ENCODE results near the gene ASB4. TPM values are rescaled to one million over a fixed set of nuclear protein-coding genes. Genes with fewer than 3 reads are reported as not detected.
"Not testable (repeated sequence)": the region's sequence is repeated elsewhere in the genome, so short reads cannot be mapped to it uniquely, and the experiment has no call there.

ASB4 gene
- total RNA-seq, 1 donor from 2014 or later, result not detected

- Mint-ChIP-seq H3K4me1 (ENCODE audit: unreplicated experiment) (no peaks in the 10 kb centered on the region), H3K4me3 (ENCODE audit: unreplicated experiment) (no peak overlapping the region), H3K9me3 (ENCODE audit: unreplicated experiment) (no peaks in the 10 kb centered on the region), H3K27me3 (ENCODE audit: unreplicated experiment) (no peaks in the 10 kb centered on the region), H3K27ac (ENCODE audit: unreplicated experiment) (no peak overlapping the region), H3K36me3 (ENCODE audit: low read depth, unreplicated experiment) (no peaks in the 10 kb centered on the region)
- no peak for DNase-seq (ENCODE audit: low spot score)
- TF ChIP-seq CTCF (IDR thresholded peaks at IDR 0.05; ENCODE audit: unreplicated experiment), result no peak
Measured at GRCh38 chr7:95549818-95550529, 64.2 kb downstream of the ASB4 start.

- no peak overlapping the region for H3K4me3 Mint-ChIP-seq (ENCODE audit: unreplicated experiment)
- no peak for DNase-seq (ENCODE audit: low spot score)
- H3K4me1 Mint-ChIP-seq (ENCODE audit: unreplicated experiment), result no peaks in the 10 kb centered on the region
- no peak for TF ChIP-seq CTCF (IDR thresholded peaks at IDR 0.05; ENCODE audit: unreplicated experiment)
- H3K36me3 Mint-ChIP-seq (ENCODE audit: low read depth, unreplicated experiment), result no peaks in the 10 kb centered on the region
- no peak overlapping the region for H3K27ac Mint-ChIP-seq (ENCODE audit: unreplicated experiment)
- no peaks in the 10 kb centered on the region for H3K27me3 Mint-ChIP-seq (ENCODE audit: unreplicated experiment)
- H3K9me3 Mint-ChIP-seq (ENCODE audit: unreplicated experiment), result no peaks in the 10 kb centered on the region
Measured at GRCh38 chr7:95550546-95550945, 64.8 kb downstream of the ASB4 start.

- not testable (repeated sequence) for H3K4me1 Mint-ChIP-seq (ENCODE audit: unreplicated experiment); H3K9me3 Mint-ChIP-seq (ENCODE audit: unreplicated experiment); H3K27me3 Mint-ChIP-seq (ENCODE audit: unreplicated experiment); H3K36me3 Mint-ChIP-seq (ENCODE audit: low read depth, unreplicated experiment); H3K27ac Mint-ChIP-seq (ENCODE audit: unreplicated experiment); DNase-seq (ENCODE audit: low spot score); H3K4me3 Mint-ChIP-seq (ENCODE audit: unreplicated experiment)
Measured at GRCh38 chr7:95552010-95552926, 66.5 kb downstream of the ASB4 start.

- H3K36me3 Mint-ChIP-seq (ENCODE audit: low read depth, unreplicated experiment), result no peaks in the 10 kb centered on the region
- H3K27ac Mint-ChIP-seq (ENCODE audit: unreplicated experiment), result no peak overlapping the region
- no peaks in the 10 kb centered on the region for H3K9me3 Mint-ChIP-seq (ENCODE audit: unreplicated experiment)
- DNase-seq (ENCODE audit: low spot score), result no peak
- no peak overlapping the region for H3K4me3 Mint-ChIP-seq (ENCODE audit: unreplicated experiment)
- H3K4me1 Mint-ChIP-seq (ENCODE audit: unreplicated experiment), result no peaks in the 10 kb centered on the region
- H3K27me3 Mint-ChIP-seq (ENCODE audit: unreplicated experiment), result no peaks in the 10 kb centered on the region
- no peak for TF ChIP-seq CTCF (IDR thresholded peaks at IDR 0.05; ENCODE audit: unreplicated experiment)
Measured at GRCh38 chr7:95553939-95554338, 68.2 kb downstream of the ASB4 start.

GRCh38 chr7:95556777-95557176, 71.0 kb downstream of the ASB4 start:
- H3K36me3 Mint-ChIP-seq (ENCODE audit: low read depth, unreplicated experiment), result no peaks in the 10 kb centered on the region
- TF ChIP-seq CTCF (IDR thresholded peaks at IDR 0.05; ENCODE audit: unreplicated experiment), result no peak
- no peaks in the 10 kb centered on the region for H3K9me3 Mint-ChIP-seq (ENCODE audit: unreplicated experiment)
- no peak for DNase-seq (ENCODE audit: low spot score)
- H3K4me3 Mint-ChIP-seq (ENCODE audit: unreplicated experiment), result no peak overlapping the region
- H3K27ac Mint-ChIP-seq (ENCODE audit: unreplicated experiment), result no peak overlapping the region
- H3K4me1 Mint-ChIP-seq (ENCODE audit: unreplicated experiment), result no peaks in the 10 kb centered on the region
- no peaks in the 10 kb centered on the region for H3K27me3 Mint-ChIP-seq (ENCODE audit: unreplicated experiment)

Measured in endothelial cell (in vitro differentiated cells).